GM12878 (cell line): ENCODE measurements around the gene POP5. TPM values are rescaled to one million over a fixed set of nuclear protein-coding genes. Genes with fewer than 3 reads are reported as not detected.

Experiments
- PRDM15 ChIP-seq: fragments of 450-650 bp; formaldehyde crosslinking; IDR thresholded peaks from 2 replicates; pipeline ENCODE4 v1.4.0; 2020; ENCODE audit warnings: mild to moderate bottlenecking, moderate library complexity
- polyA plus RNA-seq, 11 experiments: library from polyadenylated mRNA; depleted of rRNA in 4 of 11; unstranded in 6 of 11; stranded (reverse) in 5 of 11; fragments of >200 nt; fragmentation: Nextera tagmentation in 4 of 11; fragmentation: Illumina TruSeq in 1 of 11; extraction: Ambion mirVana in 4 of 11; extraction: Trizol in 1 of 11; gene quantifications; 1 replicate in 1 of 11; 2 replicates in 10 of 11; pipeline versions ENCODE4 v1.2.1 to v1.2.3, GENCODE V29; 2011 to 2016; ENCODE audit warnings: inconsistent platforms in 2 of 11, missing spikeins in 2 of 11, low read depth in 1 of 11
- total RNA-seq, 4 experiments: library from RNA; depleted of rRNA in 3 of 4; stranded (reverse); fragments of >200 nt in 3 of 4; fragmentation: Illumina TruSeq in 1 of 4; extraction: Trizol in 1 of 4; gene quantifications; 2 replicates each; pipeline versions ENCODE4 v1.2.1 to v1.2.3, GENCODE V29; 2013 to 2021

Gene POP5
- total and polyA plus RNA-seq, 10 of the 15 experiments (the other 5 are each of a cell fraction or from before 2014, with no cell fraction given): 50.3 to 234 (median 83.7) TPM

- TF ChIP-seq PRDM15: no peak
Measured at GRCh38 chr12:120528861-120529525, 52.2 kb downstream of the POP5 start, which contains the start of gene COQ5 (continued).

Other genes with a start within 250 kb of the POP5 start
Only the 7 nearest of the 12 such genes appear.
- gene SRSF9, start 111.7 kb downstream of the POP5 start, total RNA-seq (2014; rRNA removed): 141 and 182 TPM in 2 replicates
- gene SRSF9, start 111.7 kb downstream of the POP5 start, total RNA-seq (2014; rRNA removed; fragmentation: Illumina TruSeq; extraction: Trizol): 180 and 190 TPM in 2 replicates
- 231 and 241 TPM in 2 replicates for gene SRSF9, start 111.7 kb downstream of the POP5 start, total RNA-seq (2021)
- gene SRSF9, start 111.7 kb downstream of the POP5 start, polyA plus RNA-seq (2011; rRNA removed): 173 and 179 TPM in 2 replicates
- gene SRSF9, start 111.7 kb downstream of the POP5 start, polyA plus RNA-seq (2014; fragmentation: Illumina TruSeq; extraction: Trizol): 146 and 153 TPM in 2 replicates
- 10 to 100 TPM; 56.2 to 96.4 TPM for gene SRSF9, start 111.7 kb downstream of the POP5 start, polyA plus RNA-seq (2014; fragmentation: Nextera tagmentation; extraction: Ambion mirVana)
- 251 and 272 TPM in 2 replicates for gene SRSF9, start 111.7 kb downstream of the POP5 start, polyA plus RNA-seq (2014; rRNA removed)
- 100 to 1,000 TPM; 422 to 510 TPM for gene SRSF9, start 111.7 kb downstream of the POP5 start, polyA plus RNA-seq (2016; fragmentation: Nextera tagmentation; extraction: Ambion mirVana)
- 217 and 280 TPM in 2 replicates for gene DYNLL1, start 85.3 kb downstream of the POP5 start, total RNA-seq (2014; rRNA removed)
- gene DYNLL1, start 85.3 kb downstream of the POP5 start, total RNA-seq (2014; rRNA removed; fragmentation: Illumina TruSeq; extraction: Trizol): 341 and 355 TPM in 2 replicates
- 239 and 249 TPM in 2 replicates for gene DYNLL1, start 85.3 kb downstream of the POP5 start, total RNA-seq (2021)
- 366 and 389 TPM in 2 replicates for gene DYNLL1, start 85.3 kb downstream of the POP5 start, polyA plus RNA-seq (2011; rRNA removed)
- 351 and 393 TPM in 2 replicates for gene DYNLL1, start 85.3 kb downstream of the POP5 start, polyA plus RNA-seq (2014; fragmentation: Illumina TruSeq; extraction: Trizol)
- 100 to 1,000 TPM; 744 to 796 TPM for gene DYNLL1, start 85.3 kb downstream of the POP5 start, polyA plus RNA-seq (2014; fragmentation: Nextera tagmentation; extraction: Ambion mirVana)
- gene DYNLL1, start 85.3 kb downstream of the POP5 start, polyA plus RNA-seq (2014; rRNA removed): 342 and 435 TPM in 2 replicates
- gene DYNLL1, start 85.3 kb downstream of the POP5 start, polyA plus RNA-seq (2016; fragmentation: Nextera tagmentation; extraction: Ambion mirVana): 100 to 1,000 TPM; 586 to 593 TPM
- gene COQ5, start 52.2 kb downstream of the POP5 start, total RNA-seq (2014; rRNA removed): 43.2 and 47.8 TPM in 2 replicates
- 35.6 and 38.6 TPM in 2 replicates for gene COQ5, start 52.2 kb downstream of the POP5 start, total RNA-seq (2014; rRNA removed; fragmentation: Illumina TruSeq; extraction: Trizol)
- gene COQ5, start 52.2 kb downstream of the POP5 start, total RNA-seq (2021): 30.0 and 32.1 TPM in 2 replicates
- gene COQ5, start 52.2 kb downstream of the POP5 start, polyA plus RNA-seq (2011; rRNA removed): 50.2 and 66.1 TPM in 2 replicates
- gene COQ5, start 52.2 kb downstream of the POP5 start, polyA plus RNA-seq (2014; fragmentation: Illumina TruSeq; extraction: Trizol): 38.0 and 38.1 TPM in 2 replicates
- gene COQ5, start 52.2 kb downstream of the POP5 start, polyA plus RNA-seq (2014; fragmentation: Nextera tagmentation; extraction: Ambion mirVana): 10 to 100 TPM; 24.8 to 32.8 TPM
- 30.4 and 37.6 TPM in 2 replicates for gene COQ5, start 52.2 kb downstream of the POP5 start, polyA plus RNA-seq (2014; rRNA removed)
- 10 to 100 TPM; 66.1 to 69.3 TPM for gene COQ5, start 52.2 kb downstream of the POP5 start, polyA plus RNA-seq (2016; fragmentation: Nextera tagmentation; extraction: Ambion mirVana)
- gene RNF10, start 47.0 kb downstream of the POP5 start, total RNA-seq (2014; rRNA removed): 39.6 and 48.2 TPM in 2 replicates
- gene RNF10, start 47.0 kb downstream of the POP5 start, total RNA-seq (2014; rRNA removed; fragmentation: Illumina TruSeq; extraction: Trizol): 43.9 and 52.5 TPM in 2 replicates
- 118 and 127 TPM in 2 replicates for gene RNF10, start 47.0 kb downstream of the POP5 start, total RNA-seq (2021)
- 64.4 and 70.8 TPM in 2 replicates for gene RNF10, start 47.0 kb downstream of the POP5 start, polyA plus RNA-seq (2011; rRNA removed)
- gene RNF10, start 47.0 kb downstream of the POP5 start, polyA plus RNA-seq (2014; fragmentation: Illumina TruSeq; extraction: Trizol): 91.2 and 98.5 TPM in 2 replicates
- gene RNF10, start 47.0 kb downstream of the POP5 start, polyA plus RNA-seq (2014; fragmentation: Nextera tagmentation; extraction: Ambion mirVana): 10 to 100 TPM; 55.3 to 58.3 TPM
- 56.5 and 57.1 TPM in 2 replicates for gene RNF10, start 47.0 kb downstream of the POP5 start, polyA plus RNA-seq (2014; rRNA removed)
- gene RNF10, start 47.0 kb downstream of the POP5 start, polyA plus RNA-seq (2016; fragmentation: Nextera tagmentation; extraction: Ambion mirVana): 100 to 1,000 TPM; 109 to 116 TPM
- 0.56 and 1.1 TPM in 2 replicates for gene CABP1, start 59.2 kb upstream of the POP5 start, total RNA-seq (2014; rRNA removed)
- 0.72 and 0.88 TPM in 2 replicates for gene CABP1, start 59.2 kb upstream of the POP5 start, total RNA-seq (2014; rRNA removed; fragmentation: Illumina TruSeq; extraction: Trizol)
- 2.3 and 2.4 TPM in 2 replicates for gene CABP1, start 59.2 kb upstream of the POP5 start, total RNA-seq (2021)
- 2.2 and 2.3 TPM in 2 replicates for gene CABP1, start 59.2 kb upstream of the POP5 start, polyA plus RNA-seq (2011; rRNA removed)
- 0.84 and 1.1 TPM in 2 replicates for gene CABP1, start 59.2 kb upstream of the POP5 start, polyA plus RNA-seq (2014; fragmentation: Illumina TruSeq; extraction: Trizol)
- not detected for gene CABP1, start 59.2 kb upstream of the POP5 start, polyA plus RNA-seq (2014; fragmentation: Nextera tagmentation; extraction: Ambion mirVana)
- 0.88 and 0.93 TPM in 2 replicates for gene CABP1, start 59.2 kb upstream of the POP5 start, polyA plus RNA-seq (2014; rRNA removed)
- gene CABP1, start 59.2 kb upstream of the POP5 start, polyA plus RNA-seq (2016; fragmentation: Nextera tagmentation; extraction: Ambion mirVana): under 1 TPM; 0.16 to 0.23 TPM
- 76.4 and 84.6 TPM in 2 replicates for gene MLEC, start 105.7 kb upstream of the POP5 start, total RNA-seq (2014; rRNA removed)
- gene MLEC, start 105.7 kb upstream of the POP5 start, total RNA-seq (2014; rRNA removed; fragmentation: Illumina TruSeq; extraction: Trizol): 95.2 and 99.8 TPM in 2 replicates
- 131 and 140 TPM in 2 replicates for gene MLEC, start 105.7 kb upstream of the POP5 start, total RNA-seq (2021)
- 149 and 154 TPM in 2 replicates for gene MLEC, start 105.7 kb upstream of the POP5 start, polyA plus RNA-seq (2011; rRNA removed)
- gene MLEC, start 105.7 kb upstream of the POP5 start, polyA plus RNA-seq (2014; fragmentation: Illumina TruSeq; extraction: Trizol): 107 and 152 TPM in 2 replicates
- gene MLEC, start 105.7 kb upstream of the POP5 start, polyA plus RNA-seq (2014; fragmentation: Nextera tagmentation; extraction: Ambion mirVana): 10 to 100 TPM; 26.7 to 28.2 TPM
- gene MLEC, start 105.7 kb upstream of the POP5 start, polyA plus RNA-seq (2014; rRNA removed): 61.4 and 64.4 TPM in 2 replicates
- gene MLEC, start 105.7 kb upstream of the POP5 start, polyA plus RNA-seq (2016; fragmentation: Nextera tagmentation; extraction: Ambion mirVana): 100 to 1,000 TPM; 158 to 172 TPM
- gene UNC119B, start 129.1 kb upstream of the POP5 start, total RNA-seq (2014; rRNA removed): 8.7 and 10.3 TPM in 2 replicates
- gene UNC119B, start 129.1 kb upstream of the POP5 start, total RNA-seq (2014; rRNA removed; fragmentation: Illumina TruSeq; extraction: Trizol): 10.1 and 10.6 TPM in 2 replicates
- gene UNC119B, start 129.1 kb upstream of the POP5 start, total RNA-seq (2021): 22.4 and 23.3 TPM in 2 replicates
- gene UNC119B, start 129.1 kb upstream of the POP5 start, polyA plus RNA-seq (2011; rRNA removed): 31.5 and 31.7 TPM in 2 replicates
- 16.3 and 17.9 TPM in 2 replicates for gene UNC119B, start 129.1 kb upstream of the POP5 start, polyA plus RNA-seq (2014; fragmentation: Illumina TruSeq; extraction: Trizol)
- gene UNC119B, start 129.1 kb upstream of the POP5 start, polyA plus RNA-seq (2014; fragmentation: Nextera tagmentation; extraction: Ambion mirVana): 1 to 10 TPM; 4.3 to 8.5 TPM
- gene UNC119B, start 129.1 kb upstream of the POP5 start, polyA plus RNA-seq (2014; rRNA removed): 20.8 and 23.9 TPM in 2 replicates
- 1 to 10 TPM; 5.9 to 7.6 TPM for gene UNC119B, start 129.1 kb upstream of the POP5 start, polyA plus RNA-seq (2016; fragmentation: Nextera tagmentation; extraction: Ambion mirVana)